ENCODE measurements around the gene PRPF19.

Gene PRPF19

DNA sequence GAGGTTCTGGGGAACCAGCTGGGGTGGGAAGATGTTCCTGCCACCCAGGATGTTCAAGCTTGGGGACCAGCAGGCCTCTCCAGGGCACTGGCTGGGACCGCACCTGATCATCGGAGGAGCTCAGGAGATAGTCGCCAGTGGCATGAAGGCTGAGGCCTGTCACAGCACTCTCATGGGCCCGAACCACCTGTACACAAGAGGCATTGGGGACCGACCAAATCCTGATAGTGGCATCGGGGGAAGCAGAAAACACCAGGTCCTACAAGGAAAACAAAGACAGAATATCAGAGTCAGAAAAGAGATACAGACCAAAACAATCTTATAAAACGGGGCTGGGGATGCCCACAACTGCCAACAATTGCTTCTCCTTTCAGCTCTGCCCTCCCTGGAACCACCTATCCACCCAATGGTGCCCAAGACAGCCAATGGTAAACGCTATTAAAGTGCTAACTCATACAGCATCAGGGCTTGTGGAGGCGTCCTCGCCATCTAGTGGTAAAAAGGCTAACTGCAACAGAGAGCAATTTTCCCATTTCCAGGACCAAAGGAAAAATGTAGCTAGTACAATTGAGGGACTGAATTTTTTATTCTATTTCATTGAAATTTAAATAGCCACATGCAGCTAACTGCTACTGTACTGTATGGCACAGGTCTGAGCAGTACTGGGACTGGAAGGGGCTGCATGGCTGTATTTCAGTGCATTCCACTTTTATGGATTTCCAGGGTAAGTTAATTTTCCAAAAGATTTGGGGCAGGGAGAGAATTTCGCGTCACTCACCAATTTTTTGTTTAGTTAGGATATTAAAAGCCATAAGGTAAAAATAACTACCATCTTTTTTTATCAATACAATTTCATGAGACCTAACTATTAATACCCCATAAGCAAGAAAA is 7.1 kb downstream of the PRPF19 start:
- no peak overlapping the region for H3K27ac Mint-ChIP-seq
- DNase-seq (ENCODE audit: low spot score): no peak

DNA sequence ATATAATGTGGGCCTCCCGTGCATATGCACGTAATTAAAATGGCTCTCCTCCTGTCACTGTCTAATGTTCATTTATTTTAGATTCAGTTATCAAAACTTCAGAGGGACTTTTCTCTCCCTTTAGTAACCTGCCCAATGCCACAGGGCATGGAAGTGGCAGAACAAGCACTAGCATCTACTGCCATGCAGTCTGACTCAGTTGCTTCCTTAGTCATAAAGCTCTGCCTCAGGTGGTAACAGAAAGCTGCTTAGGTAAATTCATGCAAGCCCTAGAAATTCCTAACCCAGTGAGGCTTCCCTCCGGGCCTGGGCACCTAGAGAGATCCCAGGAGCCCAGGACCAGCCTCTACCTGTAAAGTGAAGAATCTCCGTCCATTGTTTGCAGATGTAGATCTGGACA is 8.9 kb downstream of the PRPF19 start:
- no peak overlapping the region for H3K4me3 Mint-ChIP-seq
- peaks cover 70% of the 10 kb centered on the region for H3K36me3 Mint-ChIP-seq (ENCODE audit: low read depth)
- H3K27me3 Mint-ChIP-seq (ENCODE audit: low read depth): no peaks in the 10 kb centered on the region
- no peak for DNase-seq (ENCODE audit: low spot score)
- H3K4me1 Mint-ChIP-seq (ENCODE audit: low read depth): peaks cover 2% of the 10 kb centered on the region
- H3K9me3 Mint-ChIP-seq: no peaks in the 10 kb centered on the region
- H3K27ac Mint-ChIP-seq: no peak overlapping the region

More for the DNA sequence above, 7.1 kb downstream of the PRPF19 start:
- no peaks in the 10 kb centered on the region for H3K9me3 Mint-ChIP-seq
- H3K4me3 Mint-ChIP-seq: no peak overlapping the region
- peaks cover 73% of the 10 kb centered on the region for H3K36me3 Mint-ChIP-seq (ENCODE audit: low read depth)
- peaks cover 6% of the 10 kb centered on the region for H3K4me1 Mint-ChIP-seq (ENCODE audit: low read depth)
- no peaks in the 10 kb centered on the region for H3K27me3 Mint-ChIP-seq (ENCODE audit: low read depth)

DNA sequence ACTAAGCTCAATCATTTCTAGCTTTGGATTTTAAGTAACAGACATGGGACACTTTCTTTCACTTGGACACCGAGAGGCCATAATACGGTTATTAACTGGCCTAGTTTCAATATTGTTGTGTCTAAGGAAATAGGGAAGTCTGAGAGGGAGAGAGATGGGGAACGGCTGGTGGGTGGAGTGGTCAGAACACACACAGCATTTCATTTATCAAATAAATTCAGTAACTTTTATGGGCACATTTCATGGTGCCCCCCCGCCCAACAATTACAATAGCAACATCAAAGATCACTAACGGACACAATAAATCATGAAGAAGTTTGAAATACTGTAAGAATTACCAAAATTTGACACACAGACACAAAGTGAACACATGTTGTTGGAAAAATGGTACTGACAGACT is 10.7 kb downstream of the PRPF19 start:
- peaks cover 68% of the 10 kb centered on the region for H3K36me3 Mint-ChIP-seq (ENCODE audit: low read depth)
- no peak overlapping the region for H3K27ac Mint-ChIP-seq

DNA sequence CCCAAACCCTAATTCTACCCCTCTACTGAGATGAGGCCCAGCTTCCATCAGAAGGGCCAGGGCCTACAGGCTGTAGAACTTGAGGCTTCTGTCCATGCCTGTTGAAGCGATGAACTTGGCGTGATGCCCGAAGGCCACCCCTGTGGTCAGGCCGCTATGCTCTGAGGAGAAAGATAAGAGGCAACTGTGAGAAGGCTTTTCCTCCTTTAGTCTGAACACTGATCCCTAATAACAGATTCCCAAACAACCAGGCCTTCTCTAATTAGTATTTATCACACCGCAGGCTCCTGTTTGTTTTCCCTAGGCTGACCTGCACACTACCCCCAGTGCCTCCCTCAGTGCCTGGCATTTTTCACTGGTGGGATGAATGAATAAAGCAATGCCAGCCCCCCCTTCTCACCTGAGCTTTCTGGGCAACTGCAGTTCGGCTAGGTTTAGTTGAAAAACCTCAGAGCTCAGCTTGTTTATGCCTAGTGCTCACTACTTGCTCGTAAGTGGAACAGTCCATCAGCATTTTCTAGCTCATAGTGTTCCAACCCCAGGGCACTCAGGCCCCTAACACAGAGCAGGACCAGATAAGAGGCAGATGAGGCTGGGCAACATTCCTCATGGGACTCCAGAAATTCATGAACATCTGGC is 15.2 kb downstream of the PRPF19 start:
- Mint-ChIP-seq H3K4me1 (ENCODE audit: low read depth) (peaks cover 6% of the 10 kb centered on the region), H3K4me3 (no peak overlapping the region), H3K9me3 (no peaks in the 10 kb centered on the region), H3K27ac (no peak overlapping the region), H3K36me3 (ENCODE audit: low read depth) (peaks cover 52% of the 10 kb centered on the region), H3K27me3 (ENCODE audit: low read depth) (no peaks in the 10 kb centered on the region)
- no peak for DNase-seq (ENCODE audit: low spot score)

More for the DNA sequence above, 10.7 kb downstream of the PRPF19 start:
- H3K4me3 Mint-ChIP-seq: no peak overlapping the region
- H3K4me1 Mint-ChIP-seq (ENCODE audit: low read depth): peaks cover 2% of the 10 kb centered on the region
- no peak for DNase-seq (ENCODE audit: low spot score)
- H3K9me3 Mint-ChIP-seq: no peaks in the 10 kb centered on the region
- no peaks in the 10 kb centered on the region for H3K27me3 Mint-ChIP-seq (ENCODE audit: low read depth)

DNA sequence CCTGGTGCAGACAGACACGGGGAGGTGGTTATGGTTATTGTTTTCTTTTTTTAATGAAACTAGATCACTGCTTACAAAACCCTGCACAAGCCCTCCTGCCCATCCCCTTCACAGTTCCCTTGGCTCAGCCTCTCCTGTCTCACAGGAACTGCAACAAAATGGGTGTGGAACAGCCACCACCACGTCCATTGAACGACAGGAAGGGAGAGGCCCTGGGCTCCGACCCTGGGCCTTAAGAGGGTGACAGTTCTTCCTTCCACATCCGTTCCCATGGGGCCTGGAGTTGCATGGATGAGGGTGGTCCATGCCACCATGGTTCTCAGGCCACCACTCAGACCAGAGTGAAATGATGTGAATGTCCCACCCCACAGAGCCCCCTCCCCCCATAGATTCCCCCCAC is 15.7 kb downstream of the PRPF19 start:
- DNase-seq (ENCODE audit: low spot score): no peak
- Mint-ChIP-seq H3K9me3 (no peaks in the 10 kb centered on the region), H3K4me3 (no peak overlapping the region), H3K27me3 (ENCODE audit: low read depth) (no peaks in the 10 kb centered on the region), H3K36me3 (ENCODE audit: low read depth) (peaks cover 53% of the 10 kb centered on the region), H3K4me1 (ENCODE audit: low read depth) (peaks cover 9% of the 10 kb centered on the region), H3K27ac (no peak overlapping the region)

DNA sequence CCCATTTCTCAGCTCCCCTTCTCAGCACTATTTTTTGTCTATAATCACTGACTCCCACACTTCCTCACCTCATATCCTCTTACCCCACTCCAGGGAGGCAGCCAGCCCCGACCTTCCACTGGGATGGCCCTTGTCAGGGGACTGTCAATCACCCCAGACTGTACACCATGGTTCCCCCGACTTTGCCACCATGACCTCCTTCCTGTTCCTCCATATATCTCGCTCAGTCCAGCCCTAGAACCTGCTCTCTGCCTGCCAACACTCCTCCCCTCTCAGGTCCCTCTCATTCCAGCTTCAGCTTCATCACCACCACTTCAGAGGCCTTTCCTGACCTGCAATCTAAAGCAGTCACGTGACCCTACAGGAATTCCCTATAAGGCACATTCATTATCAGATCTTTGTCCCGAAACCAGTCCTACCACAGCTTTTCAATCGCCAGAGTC is 16.5 kb downstream of the PRPF19 start:
- H3K27ac Mint-ChIP-seq: peak overlapping the region; percentile 75
- peaks cover 56% of the 10 kb centered on the region for H3K36me3 Mint-ChIP-seq (ENCODE audit: low read depth)
- no peaks in the 10 kb centered on the region for H3K9me3 Mint-ChIP-seq

DNA sequence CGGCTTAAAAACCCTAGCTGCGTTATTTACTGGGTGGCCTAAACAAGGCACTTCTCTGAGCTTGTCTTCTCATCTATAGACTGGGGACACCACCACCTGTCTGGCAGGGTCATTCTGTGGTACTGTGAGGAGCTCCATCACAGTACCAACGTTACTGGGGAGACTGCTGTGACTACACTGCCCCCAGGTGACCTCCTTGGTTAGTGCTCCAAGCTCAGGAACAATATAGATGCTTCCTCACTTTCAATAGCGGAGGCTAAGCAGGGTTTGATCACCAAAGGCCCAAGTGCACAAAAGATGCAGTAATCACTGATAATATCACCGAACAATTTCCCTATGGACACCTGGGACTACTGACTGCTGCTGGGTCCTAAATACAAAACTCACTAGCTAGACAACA is 18.8 kb downstream of the PRPF19 start:
- Mint-ChIP-seq H3K4me1 (ENCODE audit: low read depth) (peaks cover 21% of the 10 kb centered on the region), H3K4me3 (no peak overlapping the region), H3K36me3 (ENCODE audit: low read depth) (peaks cover 62% of the 10 kb centered on the region), H3K27ac (peak overlapping the region; percentile 9), H3K27me3 (ENCODE audit: low read depth) (no peaks in the 10 kb centered on the region), H3K9me3 (no peaks in the 10 kb centered on the region)
- peak; percentile 32 for DNase-seq (ENCODE audit: low spot score)

More for the DNA sequence above, 16.5 kb downstream of the PRPF19 start:
- H3K27me3 Mint-ChIP-seq (ENCODE audit: low read depth): no peaks in the 10 kb centered on the region
- no peak overlapping the region for H3K4me3 Mint-ChIP-seq
- peaks cover 14% of the 10 kb centered on the region for H3K4me1 Mint-ChIP-seq (ENCODE audit: low read depth)
- DNase-seq (ENCODE audit: low spot score): no peak

DNA sequence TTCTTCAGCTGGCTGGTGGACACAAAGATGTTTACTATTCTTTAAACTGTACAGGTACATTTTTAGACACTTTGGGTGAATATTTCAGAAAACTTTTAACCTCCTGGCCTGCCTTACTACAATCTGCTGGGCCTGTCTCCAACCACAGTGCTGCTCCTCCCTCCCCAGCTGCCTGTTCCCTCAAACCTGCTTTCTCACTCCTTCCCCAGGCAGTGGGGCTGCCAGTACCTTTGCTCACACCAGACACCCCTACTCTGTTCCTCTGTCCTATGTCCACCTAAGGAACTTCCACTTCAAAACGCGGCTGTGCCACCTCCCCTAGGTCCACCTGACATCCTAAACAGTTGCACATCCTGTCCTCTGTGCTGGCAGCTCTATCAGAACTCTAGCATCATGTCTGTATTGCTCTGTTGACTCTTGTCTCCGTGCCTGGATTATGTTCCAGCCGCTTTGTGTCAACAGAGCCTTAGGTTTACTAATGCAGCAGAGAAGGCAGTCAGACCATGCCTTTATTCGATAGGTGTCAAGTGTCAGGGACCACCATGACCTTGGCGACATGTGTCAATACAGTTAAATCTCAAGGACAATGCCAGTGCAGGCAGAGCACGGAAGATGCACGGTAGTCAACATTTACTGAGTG is 25.6 kb downstream of the PRPF19 start:
- no peak for DNase-seq (ENCODE audit: low spot score)
- Mint-ChIP-seq H3K4me1 (ENCODE audit: low read depth) (peaks cover 31% of the 10 kb centered on the region), H3K36me3 (ENCODE audit: low read depth) (peaks cover 54% of the 10 kb centered on the region), H3K27me3 (ENCODE audit: low read depth) (no peaks in the 10 kb centered on the region), H3K9me3 (no peaks in the 10 kb centered on the region), H3K4me3 (no peak overlapping the region), H3K27ac (peak overlapping the region; percentile 70)

DNA sequence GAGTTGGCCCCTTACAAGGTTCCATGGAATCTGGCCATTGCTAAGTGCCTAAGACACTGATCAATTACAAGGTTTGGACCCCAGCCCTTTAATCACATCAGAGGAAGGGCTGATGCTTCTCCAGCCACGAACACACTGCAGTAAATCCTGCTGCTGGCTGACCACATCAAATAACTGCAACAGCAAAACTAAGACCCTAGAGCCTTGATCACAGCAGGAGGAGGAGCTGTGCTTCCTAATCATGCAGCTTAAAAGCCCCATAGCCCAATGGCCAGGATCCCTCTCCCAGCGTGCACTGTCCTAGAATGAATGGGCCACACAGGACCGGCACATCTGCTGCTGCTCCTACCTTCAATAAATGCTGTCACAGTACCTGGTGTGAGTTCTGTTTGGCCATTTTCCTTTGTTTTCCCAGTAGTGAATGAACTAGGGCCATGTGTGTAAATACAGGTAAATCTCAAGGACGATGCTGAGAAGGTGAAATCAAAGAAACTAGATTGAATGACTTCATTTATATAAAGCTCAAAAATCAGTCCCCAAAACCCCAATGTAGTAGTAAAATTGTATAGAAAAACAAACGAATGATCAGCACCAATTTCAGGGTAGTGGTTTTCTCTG is 26.3 kb downstream of the PRPF19 start:
- peaks cover 48% of the 10 kb centered on the region for H3K36me3 Mint-ChIP-seq (ENCODE audit: low read depth)
- no peak overlapping the region for H3K27ac Mint-ChIP-seq
- no peak for DNase-seq (ENCODE audit: low spot score)
- no peaks in the 10 kb centered on the region for H3K27me3 Mint-ChIP-seq (ENCODE audit: low read depth)
- no peak overlapping the region for H3K4me3 Mint-ChIP-seq
- no peaks in the 10 kb centered on the region for H3K9me3 Mint-ChIP-seq
- peaks cover 28% of the 10 kb centered on the region for H3K4me1 Mint-ChIP-seq (ENCODE audit: low read depth)

DNA sequence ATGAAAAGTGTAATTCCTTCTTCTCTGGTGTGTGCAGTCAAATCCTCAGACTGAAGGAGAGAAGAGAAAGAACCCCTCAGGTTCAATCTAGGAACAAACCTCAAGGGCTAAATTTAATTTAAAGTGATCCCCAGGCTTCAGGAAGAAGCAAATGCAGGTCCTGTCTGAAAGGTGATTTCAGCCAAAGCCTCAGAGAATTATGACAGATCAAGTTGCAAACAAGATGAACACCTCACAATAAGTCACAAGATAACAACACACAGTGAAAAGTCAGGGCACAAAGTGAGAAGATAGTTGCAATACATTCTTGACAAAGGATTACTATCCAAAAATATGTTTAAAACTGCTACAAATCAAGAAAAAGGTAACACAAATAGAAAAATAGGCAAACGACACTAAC is 27.3 kb downstream of the PRPF19 start:
- H3K36me3 Mint-ChIP-seq (ENCODE audit: low read depth): peaks cover 44% of the 10 kb centered on the region
- DNase-seq (ENCODE audit: low spot score): no peak
- no peak overlapping the region for H3K27ac Mint-ChIP-seq
- H3K27me3 Mint-ChIP-seq (ENCODE audit: low read depth): no peaks in the 10 kb centered on the region
- H3K9me3 Mint-ChIP-seq: no peaks in the 10 kb centered on the region
- H3K4me3 Mint-ChIP-seq: no peak overlapping the region
- H3K4me1 Mint-ChIP-seq (ENCODE audit: low read depth): peaks cover 35% of the 10 kb centered on the region

DNA sequence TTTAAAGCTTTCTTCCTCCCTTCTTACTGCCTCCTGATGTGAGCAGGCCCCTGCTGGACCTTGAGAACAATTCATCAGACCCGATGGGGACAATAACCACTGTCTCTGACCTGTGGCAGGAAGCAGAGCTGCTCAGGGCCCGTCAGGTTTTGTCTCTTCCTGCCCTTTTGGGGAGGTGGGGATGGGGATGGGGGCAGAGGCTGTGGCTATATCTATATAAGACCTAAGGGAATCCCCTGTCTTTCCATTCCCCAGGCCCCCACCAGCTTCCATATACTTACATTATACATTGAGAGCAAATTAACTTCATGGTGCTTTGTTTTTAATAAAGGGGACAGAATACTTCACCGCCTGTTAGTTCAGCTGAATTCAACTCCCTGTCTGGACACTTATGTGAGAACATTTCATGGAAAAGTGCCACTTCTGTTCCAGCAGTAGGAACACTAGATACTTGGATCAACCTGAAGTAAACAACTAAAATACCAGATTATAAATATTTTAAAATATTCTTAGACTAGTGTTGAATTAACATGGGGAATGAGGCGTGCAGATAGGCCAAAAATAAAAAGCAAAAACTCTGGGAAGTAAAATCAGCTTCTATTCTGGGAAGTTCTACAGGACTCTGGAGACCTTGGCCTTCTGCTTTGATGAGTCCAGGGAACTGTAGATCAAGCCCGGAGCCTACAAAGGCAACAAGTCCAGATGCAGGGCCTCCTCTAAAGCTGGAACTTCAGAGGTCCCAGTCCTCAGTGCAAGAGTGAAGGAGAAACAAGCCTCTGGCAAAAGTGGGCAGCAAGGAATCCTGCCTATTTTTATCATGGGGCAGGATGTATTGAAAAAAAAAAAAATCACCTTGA is 27.9 kb downstream of the PRPF19 start:
- DNase-seq (ENCODE audit: low spot score): no peak
- Mint-ChIP-seq H3K9me3 (no peaks in the 10 kb centered on the region), H3K4me3 (no peak overlapping the region), H3K27ac (no peak overlapping the region), H3K27me3 (ENCODE audit: low read depth) (no peaks in the 10 kb centered on the region), H3K36me3 (ENCODE audit: low read depth) (peaks cover 39% of the 10 kb centered on the region), H3K4me1 (ENCODE audit: low read depth) (peaks cover 37% of the 10 kb centered on the region)

DNA sequence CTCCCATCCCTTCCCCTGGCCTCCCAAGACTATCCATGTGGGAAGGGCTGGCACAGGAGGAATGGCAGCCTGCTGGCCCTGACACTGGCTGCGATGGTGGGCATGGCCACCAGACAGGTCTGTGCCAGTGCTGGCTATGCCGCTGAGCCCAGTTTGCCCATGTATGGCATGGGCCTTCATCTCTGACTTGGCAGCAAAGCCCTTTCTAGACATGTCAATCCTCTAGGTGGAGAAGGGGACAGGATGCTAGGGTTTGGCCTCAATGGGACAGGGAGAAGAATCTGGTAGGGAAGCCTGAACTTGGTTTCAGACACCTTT is 30.3 kb downstream of the PRPF19 start:
- Mint-ChIP-seq H3K4me1 (ENCODE audit: low read depth) (peaks cover 56% of the 10 kb centered on the region), H3K9me3 (no peaks in the 10 kb centered on the region), H3K4me3 (no peak overlapping the region), H3K27ac (no peak overlapping the region), H3K27me3 (ENCODE audit: low read depth) (no peaks in the 10 kb centered on the region), H3K36me3 (ENCODE audit: low read depth) (peaks cover 24% of the 10 kb centered on the region)
- no peak for DNase-seq (ENCODE audit: low spot score)

All from T-helper 2 cell treated with Interferon-gamma antibody and Interleukin-4, amounts not matched to agents 5 μg/mL and 100 μg/mL, for 36 hours (primary cell).